DND-41 (cell line): Measurements from ENCODE around the gene RNF130.

ENCODE experiments used
- ATAC-seq: fragments of 200-7000 bp; cut with Tn5 transposase; 3 replicates; pipeline ENCODE4 v1.9.1; 2021; ENCODE audit warnings: low read depth; ENCODE audit not compliant: insufficient read depth
- DNase-seq: peaks from one replicate; pipeline ENCODE4 v3.0.0-alpha.2; 2020
- H2AFZ ChIP-seq: 2 replicates; pipeline ENCODE4 v1.6.0; 2012; ENCODE audit warnings: low read depth, low read length
- H3K27ac ChIP-seq: 2 replicates; pipeline ENCODE4 v1.5.1; 2012; ENCODE audit warnings: low read length, inconsistent platforms
- H3K27me3 ChIP-seq: fragments of 200-600 bp; sonication (generic); 2 replicates; pipeline ENCODE4 v1.6.0; 2012; ENCODE audit warnings: low read length, mild to moderate bottlenecking, inconsistent platforms; ENCODE audit not compliant: insufficient read depth, poor library complexity
- H3K36me3 ChIP-seq: 2 replicates; pipeline ENCODE4 v1.5.1; 2012; ENCODE audit warnings: low read length, inconsistent platforms; ENCODE audit not compliant: insufficient read depth
- H3K4me1 ChIP-seq: 2 replicates; pipeline ENCODE4 v1.5.1; 2012; ENCODE audit warnings: mild to moderate bottlenecking, low read length; ENCODE audit not compliant: insufficient read depth
- H3K4me2 ChIP-seq: 2 replicates; pipeline ENCODE4 v1.6.0; 2012; ENCODE audit warnings: mild to moderate bottlenecking, moderate library complexity, low read length, inconsistent platforms; ENCODE audit not compliant: insufficient read depth
- H3K4me3 ChIP-seq, 2 experiments: fragments of 200-600 bp in 1 of 2; shearing (Covaris generic) in 1 of 2; 2 replicates each; pipeline ENCODE4 v1.5.1; 2012 to 2016; ENCODE audit warnings: inconsistent platforms in 2 of 2, low read length in 2 of 2, mild to moderate bottlenecking in 2 of 2, low read depth in 1 of 2, moderate library complexity in 1 of 2
- H3K79me2 ChIP-seq: 2 replicates; pipeline ENCODE4 v1.6.0; 2012; ENCODE audit warnings: low read length, inconsistent platforms; ENCODE audit not compliant: insufficient read depth
- H3K9ac ChIP-seq: 2 replicates; pipeline ENCODE4 v1.6.0; 2012; ENCODE audit warnings: low read depth, mild to moderate bottlenecking, inconsistent platforms, low read length, moderate library complexity
- H3K9me3 ChIP-seq: 2 replicates; pipeline ENCODE4 v1.5.1; 2012; ENCODE audit warnings: low read length, moderate library complexity, mild to moderate bottlenecking, inconsistent platforms; ENCODE audit not compliant: insufficient read depth, severe bottlenecking
- H4K20me1 ChIP-seq: 2 replicates; pipeline ENCODE4 v1.6.0; 2012; ENCODE audit warnings: low read length; ENCODE audit not compliant: insufficient read depth
- EZH2 ChIP-seq: IDR thresholded peaks from 3 replicates; pipeline ENCODE4 v1.6.1; 2012; ENCODE audit warnings: borderline replicate concordance, low read depth, mild to moderate bottlenecking, moderate library complexity, low read length, inconsistent platforms; ENCODE audit not compliant: severe bottlenecking
- TF ChIP-seq, protein P1 (sequence below): IDR thresholded peaks from 2 replicates; pipeline ENCODE4 v1.5.1; 2012; ENCODE audit warnings: borderline replicate concordance, low read length, moderate library complexity, mild to moderate bottlenecking; ENCODE audit not compliant: poor library complexity, severe bottlenecking; ENCODE audit errors: extremely low read depth

The RNF130 gene

DNA sequence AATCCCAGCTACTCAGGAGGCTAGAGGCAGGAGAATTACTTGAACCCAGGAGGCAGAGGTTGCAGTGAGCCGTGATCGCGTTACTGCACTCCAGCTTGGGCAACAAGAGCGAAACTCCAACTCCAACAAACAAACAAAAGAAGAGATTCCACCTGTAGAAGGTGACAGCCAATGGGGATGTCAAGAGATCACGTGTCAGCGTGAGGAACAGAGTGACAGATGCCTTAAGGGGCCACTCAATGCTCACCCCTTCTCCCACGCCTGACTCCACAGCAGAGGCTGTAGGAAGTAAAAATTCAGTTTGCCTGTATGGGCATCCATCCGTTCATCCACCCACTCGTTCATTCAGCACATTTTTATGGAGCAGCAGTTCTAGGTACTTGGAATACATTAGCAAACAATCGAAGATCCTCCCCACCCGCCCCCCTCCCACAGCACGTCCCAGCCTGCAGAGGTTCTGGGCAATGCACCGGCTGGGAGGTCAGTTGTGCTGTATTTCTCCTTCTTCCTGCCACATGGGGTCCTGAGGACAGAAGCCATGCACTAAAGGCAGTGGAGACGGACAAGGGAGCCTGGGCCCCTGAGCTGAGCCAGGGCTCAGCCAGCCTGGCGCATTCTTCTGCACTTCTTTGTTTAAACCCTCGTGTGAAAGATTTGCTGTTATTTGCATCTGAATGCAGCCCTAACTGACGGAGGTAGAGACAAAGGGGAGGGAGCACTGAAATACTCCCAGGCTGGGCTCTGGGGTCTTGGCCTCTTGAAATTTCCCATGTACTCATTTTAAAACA is 11.3 kb upstream of the RNF130 start:
- Histone ChIP-seq H3K4me1 (no peaks in the 10 kb centered on the region), H3K79me2 (no peaks in the 10 kb centered on the region), H3K4me2 (no peak overlapping the region), H3K9me3 (no peaks in the 10 kb centered on the region), H3K9ac (no peak overlapping the region), H3K36me3 (no peaks in the 10 kb centered on the region), H3K27ac (no peak overlapping the region), H2AFZ (no peak overlapping the region), H3K27me3 (peaks cover 5% of the 10 kb centered on the region), H4K20me1 (no peaks in the 10 kb centered on the region), H3K4me3 (no peak overlapping the region)
- ATAC-seq, result no peak
- TF ChIP-seq, protein P1, sequence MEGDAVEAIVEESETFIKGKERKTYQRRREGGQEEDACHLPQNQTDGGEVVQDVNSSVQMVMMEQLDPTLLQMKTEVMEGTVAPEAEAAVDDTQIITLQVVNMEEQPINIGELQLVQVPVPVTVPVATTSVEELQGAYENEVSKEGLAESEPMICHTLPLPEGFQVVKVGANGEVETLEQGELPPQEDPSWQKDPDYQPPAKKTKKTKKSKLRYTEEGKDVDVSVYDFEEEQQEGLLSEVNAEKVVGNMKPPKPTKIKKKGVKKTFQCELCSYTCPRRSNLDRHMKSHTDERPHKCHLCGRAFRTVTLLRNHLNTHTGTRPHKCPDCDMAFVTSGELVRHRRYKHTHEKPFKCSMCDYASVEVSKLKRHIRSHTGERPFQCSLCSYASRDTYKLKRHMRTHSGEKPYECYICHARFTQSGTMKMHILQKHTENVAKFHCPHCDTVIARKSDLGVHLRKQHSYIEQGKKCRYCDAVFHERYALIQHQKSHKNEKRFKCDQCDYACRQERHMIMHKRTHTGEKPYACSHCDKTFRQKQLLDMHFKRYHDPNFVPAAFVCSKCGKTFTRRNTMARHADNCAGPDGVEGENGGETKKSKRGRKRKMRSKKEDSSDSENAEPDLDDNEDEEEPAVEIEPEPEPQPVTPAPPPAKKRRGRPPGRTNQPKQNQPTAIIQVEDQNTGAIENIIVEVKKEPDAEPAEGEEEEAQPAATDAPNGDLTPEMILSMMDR, result no peak
- no peak for TF ChIP-seq EZH2
- DNase-seq, result no peak

DNA sequence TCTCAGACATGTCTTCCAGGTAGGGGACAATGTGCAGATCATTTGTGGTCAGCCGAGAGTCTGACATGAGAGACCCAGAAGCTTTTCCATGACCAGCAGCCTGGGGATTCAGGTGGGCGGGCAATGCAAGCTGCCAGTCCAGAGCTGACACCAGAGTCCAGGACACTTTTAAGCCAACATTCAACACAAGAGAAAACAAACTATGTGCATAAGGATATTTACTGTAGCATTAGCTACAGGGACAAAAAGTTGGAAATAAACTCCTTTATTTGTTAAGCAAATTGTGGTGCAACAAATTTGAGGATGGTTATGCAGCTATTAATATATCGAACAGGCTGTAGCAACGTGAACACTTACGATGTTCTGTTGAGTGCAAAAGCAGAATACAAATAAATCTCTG is 9.9 kb upstream of the RNF130 start:
- H3K9me3 ChIP-seq, result no peaks in the 10 kb centered on the region
- H2AFZ ChIP-seq, result no peak overlapping the region
- TF ChIP-seq EZH2, result no peak
- TF ChIP-seq, protein P1, result no peak
- DNase-seq, result no peak
- no peak overlapping the region for H3K9ac ChIP-seq
- no peaks in the 10 kb centered on the region for H3K4me1 ChIP-seq
- no peaks in the 10 kb centered on the region for H4K20me1 ChIP-seq
- no peak for ATAC-seq
- H3K79me2 ChIP-seq, result no peaks in the 10 kb centered on the region
- H3K36me3 ChIP-seq, result no peaks in the 10 kb centered on the region
- H3K27ac ChIP-seq, result no peak overlapping the region
- H3K4me2 ChIP-seq, result no peak overlapping the region
- peaks cover 7% of the 10 kb centered on the region for H3K27me3 ChIP-seq
- H3K4me3 ChIP-seq, result no peak overlapping the region

DNA sequence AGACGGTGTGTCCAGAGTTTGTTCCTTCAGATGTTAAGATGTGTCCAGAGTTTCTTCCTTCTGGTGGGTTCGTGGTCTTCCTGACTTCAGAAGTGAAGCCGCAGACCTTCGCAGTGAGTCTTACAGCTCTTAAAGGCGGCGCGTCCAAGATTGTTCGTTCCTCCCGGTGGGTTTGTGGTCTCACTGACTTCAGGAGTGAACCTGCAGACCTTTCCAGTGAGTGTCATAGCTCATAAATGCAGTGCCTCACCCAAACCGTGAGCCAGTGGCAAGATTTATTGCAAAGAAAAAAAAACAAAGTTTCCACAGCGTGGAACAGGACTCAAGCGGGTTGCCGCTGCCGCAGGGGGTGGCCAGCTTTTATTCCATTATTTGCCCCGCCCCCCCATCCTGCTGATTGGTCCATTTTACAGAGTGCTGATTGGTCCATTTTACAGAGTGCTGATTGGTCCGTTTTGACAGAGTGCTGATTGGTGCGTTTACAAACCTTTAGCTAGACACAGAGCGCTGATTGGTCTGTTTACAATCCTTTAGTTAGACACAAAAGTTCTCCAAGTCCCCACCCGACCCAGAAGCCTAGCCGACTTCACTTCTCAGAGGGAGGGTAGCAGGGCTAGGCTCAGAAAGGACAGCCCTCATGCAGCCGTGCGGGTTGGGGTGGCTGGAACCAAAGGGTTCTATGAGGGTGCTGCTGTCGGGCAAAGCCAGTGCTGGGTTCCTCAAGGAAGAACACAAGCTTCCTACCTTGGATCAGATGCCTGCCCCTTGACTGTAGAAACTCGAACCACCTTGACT is 9.1 kb upstream of the RNF130 start:
- ATAC-seq, result no peak
- H3K4me3 ChIP-seq, result no peak overlapping the region
- TF ChIP-seq EZH2, result no peak
- TF ChIP-seq, protein P1, result no peak
- H3K9ac ChIP-seq, result no peak overlapping the region
- H3K79me2 ChIP-seq, result no peaks in the 10 kb centered on the region
- H3K27me3 ChIP-seq, result peaks cover 7% of the 10 kb centered on the region
- DNase-seq, result no peak
- no peaks in the 10 kb centered on the region for H3K36me3 ChIP-seq
- no peak overlapping the region for H2AFZ ChIP-seq
- H4K20me1 ChIP-seq, result no peaks in the 10 kb centered on the region
- H3K4me2 ChIP-seq, result no peak overlapping the region
- H3K27ac ChIP-seq, result no peak overlapping the region
- no peaks in the 10 kb centered on the region for H3K4me1 ChIP-seq
- H3K9me3 ChIP-seq, result no peaks in the 10 kb centered on the region
